A172 (cell line): ENCODE measurements around the gene MEP1A. TPM values are rescaled to one million over a fixed set of nuclear protein-coding genes. Genes with fewer than 3 reads are reported as not detected.

Experiments
- total RNA-seq: library from RNA; depleted of rRNA; stranded (reverse); fragments of >200 nt; shearing (Covaris generic); gene quantifications from 2 replicates; pipeline ENCODE4 v1.2.3, GENCODE V29; 2014; rRNA removed

The MEP1A gene
- total RNA-seq, 1 experiment from 2014 or later, result not detected

Other genes with a start within 250 kb of the MEP1A start
- gene CYP39A1, start 140.6 kb upstream of the MEP1A start, total RNA-seq, result not detected in 2 replicates
- gene SLC25A27, start 140.4 kb upstream of the MEP1A start, total RNA-seq, result 0.02 and 2.9 TPM in 2 replicates
- not detected in 2 replicates for gene TDRD6, start 105.5 kb upstream of the MEP1A start, total RNA-seq
- not detected in 2 replicates for gene PLA2G7, start 58.0 kb upstream of the MEP1A start, total RNA-seq
- gene ANKRD66, start 46.5 kb upstream of the MEP1A start, total RNA-seq, result not detected in 2 replicates
- 0.19 TPM in 1 of 2 replicates, not detected in the other for gene ADGRF5, start 128.5 kb downstream of the MEP1A start, total RNA-seq
- not detected in 2 replicates for gene ADGRF1, start 248.9 kb downstream of the MEP1A start, total RNA-seq